HepG2 (cell line): ENCODE results near the gene FAM3D. TPM values are rescaled to one million over a fixed set of nuclear protein-coding genes. Genes with fewer than 3 reads are reported as not detected.

Experiments
- ATAC-seq: fragments of 200-7000 bp; cut with Tn5 transposase; 3 replicates; pipeline ENCODE4 v1.9.1; 2020; ENCODE audit warnings: mild to moderate bottlenecking, moderate library complexity
- BruUV-seq: library from RNA; stranded (reverse); fragments of 400-500 nt; replicated peaks from 2 replicates; lab custom pipeline; 2021; lab: Mats Ljungman, UMichigan
- CTCF ChIA-PET: fragments of 300-600 bp; formaldehyde crosslinking; extraction: SDS; loops from one replicate; lab custom pipeline; 2021; ENCODE audit warnings: low total read pairs, inconsistent platforms, low intra/inter-chr PET ratio; lab: Yijun Ruan, JAX
- POLR2A ChIA-PET: fragments of 350-600 bp; sonication (Branson Sonifier 250); formaldehyde crosslinking; loops from one replicate; lab custom pipeline; 2020; ENCODE audit warnings: antibody characterized with exemption, inconsistent platforms; lab: Yijun Ruan, JAX
- DNase-seq: peaks from one replicate; pipeline ENCODE4 v3.0.0-alpha.2; 2015; ENCODE audit warnings: low spot score
- FAIRE-seq: peaks from 3 replicates; lab custom pipeline; 2011; peaks lifted over from hg19 to GRCh38; lab: Jason Lieb, UNC
- H2AFZ ChIP-seq: one replicate; pipeline ENCODE4 v1.6.1; 2011; ENCODE audit warnings: low read length, inconsistent platforms
- H3K27ac ChIP-seq: fragments of 300-600 bp; 3 replicates; pipeline ENCODE4 v1.8.0; 2011; ENCODE audit warnings: mixed run types, mild to moderate bottlenecking, mixed read lengths, low read length, inconsistent platforms; ENCODE audit not compliant: insufficient read depth; ENCODE audit errors: extremely low read length
- H3K27me3 ChIP-seq, 2 experiments: fragments of 200-600 bp in 1 of 2; 2 replicates in 1 of 2; 3 replicates in 1 of 2; pipeline versions ENCODE4 v1.6.0 to v1.8.0; 2011; ENCODE audit warnings: low read length in 2 of 2, mild to moderate bottlenecking in 2 of 2, moderate library complexity in 2 of 2, inconsistent platforms in 1 of 2; ENCODE audit not compliant: insufficient read depth in 2 of 2, control insufficient read depth in 1 of 2
- H3K36me3 ChIP-seq, 2 experiments: fragments of 200-600 bp in 1 of 2; replicated peaks in 1 of 2; 2 replicates in 1 of 2; 3 replicates in 1 of 2; pipeline versions ENCODE4 v1.5.1 to v1.8.0; 2011; ENCODE audit warnings: low read length in 2 of 2, inconsistent platforms in 1 of 2; ENCODE audit not compliant: insufficient read depth in 2 of 2, control insufficient read depth in 1 of 2
- H3K4me1 ChIP-seq: 2 replicates; pipeline ENCODE4 v1.5.1; 2012; ENCODE audit warnings: low read length, inconsistent platforms; ENCODE audit not compliant: insufficient read depth
- H3K4me2 ChIP-seq: 2 replicates; pipeline ENCODE4 v1.6.0; 2011; ENCODE audit warnings: low read depth, low read length, inconsistent platforms
- H3K4me3 ChIP-seq, 3 experiments: fragments of 200-600 bp in 1 of 3; sonication (generic), shearing (Covaris generic) in 1 of 3; replicated peaks in 1 of 3; 2 replicates each; pipeline ENCODE4 v1.5.1; 2011 to 2016; ENCODE audit warnings: low read length in 3 of 3, inconsistent platforms in 2 of 3, low read depth in 2 of 3, mild to moderate bottlenecking in 2 of 3, control low read depth in 1 of 3, mixed read lengths in 1 of 3; ENCODE audit not compliant: insufficient read depth in 1 of 3
- H3K79me2 ChIP-seq: one replicate; pipeline ENCODE4 v1.6.1; 2011; ENCODE audit warnings: low read length, inconsistent platforms; ENCODE audit not compliant: insufficient read depth
- H3K9ac ChIP-seq: 2 replicates; pipeline ENCODE4 v1.6.0; 2011; ENCODE audit warnings: mild to moderate bottlenecking, low read depth, low read length, inconsistent platforms; ENCODE audit not compliant: insufficient read depth
- H3K9me3 ChIP-seq: 2 replicates; pipeline ENCODE4 v1.5.1; 2012; ENCODE audit warnings: mild to moderate bottlenecking, low read length
- H4K20me1 ChIP-seq: 2 replicates; pipeline ENCODE4 v1.6.0; 2011; ENCODE audit warnings: inconsistent platforms, mild to moderate bottlenecking, low read length, moderate library complexity; ENCODE audit not compliant: insufficient read depth
- BRD4 ChIP-seq: sonication (generic); formaldehyde crosslinking; IDR thresholded peaks from 2 replicates; pipeline ENCODE4 v1.4.0; 2020; ENCODE audit warnings: missing genetic modification reagents
- CEBPB ChIP-seq: IDR thresholded peaks from 2 replicates; pipeline ENCODE4 v1.6.1; 2011; ENCODE audit warnings: low read depth, low read length, improper control_type of control experiment, borderline replicate concordance
- GATAD1 ChIP-seq: IDR thresholded peaks from 2 replicates; pipeline ENCODE4 v1.6.1; 2016; ENCODE audit warnings: missing genetic modification reagents, missing compliant biosample characterization
- GLI4 ChIP-seq: sonication (generic); formaldehyde crosslinking; IDR thresholded peaks from 2 replicates; pipeline ENCODE4 v1.5.1; 2020; ENCODE audit warnings: missing genetic modification reagents, mild to moderate bottlenecking, moderate library complexity, borderline replicate concordance
- HMG20A ChIP-seq: IDR thresholded peaks from 2 replicates; pipeline ENCODE4 v1.6.1; 2016; ENCODE audit warnings: borderline replicate concordance
- KDM5A ChIP-seq: fragments of 200-600 bp; sonication (generic); IDR thresholded peaks from 2 replicates; pipeline ENCODE4 v1.7.0; 2018; ENCODE audit warnings: antibody characterized with exemption, mild to moderate bottlenecking, low read length, borderline replicate concordance
- PHF21A ChIP-seq: sonication (generic); formaldehyde crosslinking; IDR thresholded peaks from 2 replicates; pipeline ENCODE4 v1.5.0; 2020; ENCODE audit warnings: mild to moderate bottlenecking, missing genetic modification reagents
- RXRA ChIP-seq: sonication (generic); formaldehyde crosslinking; IDR thresholded peaks from 2 replicates; pipeline ENCODE4 v1.5.1; 2020; ENCODE audit warnings: missing genetic modification reagents
- ZNF737 ChIP-seq: sonication (generic); formaldehyde crosslinking; IDR thresholded peaks from 2 replicates; pipeline ENCODE4 v1.5.0; 2020; ENCODE audit warnings: missing genetic modification reagents, mild to moderate bottlenecking, borderline replicate concordance
- WGBS: methylation state at CpG from one replicate; pipeline ENCODE4 v1.1.6; 2017; ENCODE audit warnings: low lambda C conversion rate; 5-methylcytosine and 5-hydroxymethylcytosine counted together
- in situ Hi-C: cut with HindIII; loops from 2 replicates; pipeline ENCODE4 v1.10.0; 2017; ENCODE audit warnings: low pct_unique_long_range_greater_than_20kb; ENCODE audit not compliant: extremely low pct_ligation_motif_present
- intact Hi-C: fragments of 100-400 bp; cut with micrococcal nuclease; formaldehyde crosslinking; loops from one replicate; pipeline ENCODE4 v1.10.0; 2022; ENCODE audit not compliant: unreplicated experiment
- polyA plus RNA-seq, 8 experiments: library from polyadenylated mRNA; depleted of rRNA in 3 of 8; stranded (reverse) in 7 of 8; unstranded in 1 of 8; fragments of >200 nt; fragmentation: Illumina TruSeq in 4 of 8; extraction: Trizol in 4 of 8; gene quantifications; 2 replicates each; pipeline versions ENCODE4 v1.2.1 to v1.2.3, GENCODE V29; 2011 to 2016; ENCODE audit warnings: low read depth in 4 of 8, missing spikeins in 1 of 8, mixed read lengths in 1 of 8; ENCODE audit not compliant: insufficient read depth in 1 of 8
- total RNA-seq, 5 experiments: library from RNA; depleted of rRNA; stranded (reverse); fragments of >200 nt; fragmentation: Illumina TruSeq; extraction: Trizol; gene quantifications; 2 replicates each; pipeline ENCODE4 v1.2.3, GENCODE V29; 2016; ENCODE audit warnings: low read depth in 1 of 5
- TF ChIP-seq, protein P1 (sequence below): sonication (generic); formaldehyde crosslinking; IDR thresholded peaks from 2 replicates; pipeline ENCODE4 v1.4.0; 2020; ENCODE audit warnings: mild to moderate bottlenecking, low read depth, missing genetic modification reagents
- TF ChIP-seq, protein P2 (sequence below): fragments of 450-650 bp; IDR thresholded peaks from 2 replicates; pipeline ENCODE4 v1.6.1; 2017; ENCODE audit warnings: mild to moderate bottlenecking
- TF ChIP-seq, protein P3 (sequence below): sonication (generic); formaldehyde crosslinking; IDR thresholded peaks from 2 replicates; pipeline ENCODE4 v1.4.0; 2020; ENCODE audit warnings: missing genetic modification reagents

FAM3D gene
- total and polyA plus RNA-seq, 2 of the 13 experiments (the other 11 are each of a cell fraction or from before 2014, with no cell fraction given), result not detected

DNA sequence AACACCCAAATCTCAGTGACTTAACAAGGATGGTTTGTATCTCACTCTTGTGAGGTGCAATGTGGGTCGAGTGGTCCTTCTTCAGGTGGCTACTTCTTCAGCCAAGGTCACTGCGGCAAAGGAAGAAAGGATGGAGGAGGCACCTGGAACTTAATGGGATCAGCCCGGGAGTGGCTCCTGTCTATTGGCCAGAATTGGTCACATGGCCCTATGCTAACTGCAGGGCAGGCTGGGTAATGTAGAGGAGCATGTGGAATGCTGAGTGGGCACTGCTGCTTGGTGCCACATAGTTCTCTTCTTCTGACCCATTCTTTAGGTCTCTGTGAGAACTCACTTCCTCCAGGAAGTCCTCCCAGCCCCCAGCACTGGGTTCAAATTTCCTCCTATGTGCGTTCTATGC lies 20.3 kb upstream of the FAM3D start:
- 30% methylated on average over 4 of the region's 4 CpGs for WGBS
- no peaks in the 10 kb centered on the region for H3K79me2 ChIP-seq
- H3K4me1 ChIP-seq, result no peaks in the 10 kb centered on the region
- ATAC-seq, result no peak
- POLR2A ChIA-PET, result no interaction called here
- H3K27me3 ChIP-seq, result no peaks in the 10 kb centered on the region
- no peak overlapping the region for H3K4me3 ChIP-seq
- no peak overlapping the region for H3K9ac ChIP-seq
- no peak for FAIRE-seq
- TF ChIP-seq RXRA (CRISPR knock-in tag) (no peak), GLI4 (CRISPR knock-in tag) (no peak), ZNF737 (no peak), CEBPB (no peak), HMG20A (no peak), BRD4 (CRISPR knock-in tag) (no peak), KDM5A (no peak), GATAD1 (no peak), PHF21A (CRISPR knock-in tag) (no peak)
- TF ChIP-seq, protein P1, sequence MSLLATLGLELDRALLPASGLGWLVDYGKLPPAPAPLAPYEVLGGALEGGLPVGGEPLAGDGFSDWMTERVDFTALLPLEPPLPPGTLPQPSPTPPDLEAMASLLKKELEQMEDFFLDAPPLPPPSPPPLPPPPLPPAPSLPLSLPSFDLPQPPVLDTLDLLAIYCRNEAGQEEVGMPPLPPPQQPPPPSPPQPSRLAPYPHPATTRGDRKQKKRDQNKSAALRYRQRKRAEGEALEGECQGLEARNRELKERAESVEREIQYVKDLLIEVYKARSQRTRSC (CRISPR knock-in tag), result no peak
- TF ChIP-seq, protein P2, sequence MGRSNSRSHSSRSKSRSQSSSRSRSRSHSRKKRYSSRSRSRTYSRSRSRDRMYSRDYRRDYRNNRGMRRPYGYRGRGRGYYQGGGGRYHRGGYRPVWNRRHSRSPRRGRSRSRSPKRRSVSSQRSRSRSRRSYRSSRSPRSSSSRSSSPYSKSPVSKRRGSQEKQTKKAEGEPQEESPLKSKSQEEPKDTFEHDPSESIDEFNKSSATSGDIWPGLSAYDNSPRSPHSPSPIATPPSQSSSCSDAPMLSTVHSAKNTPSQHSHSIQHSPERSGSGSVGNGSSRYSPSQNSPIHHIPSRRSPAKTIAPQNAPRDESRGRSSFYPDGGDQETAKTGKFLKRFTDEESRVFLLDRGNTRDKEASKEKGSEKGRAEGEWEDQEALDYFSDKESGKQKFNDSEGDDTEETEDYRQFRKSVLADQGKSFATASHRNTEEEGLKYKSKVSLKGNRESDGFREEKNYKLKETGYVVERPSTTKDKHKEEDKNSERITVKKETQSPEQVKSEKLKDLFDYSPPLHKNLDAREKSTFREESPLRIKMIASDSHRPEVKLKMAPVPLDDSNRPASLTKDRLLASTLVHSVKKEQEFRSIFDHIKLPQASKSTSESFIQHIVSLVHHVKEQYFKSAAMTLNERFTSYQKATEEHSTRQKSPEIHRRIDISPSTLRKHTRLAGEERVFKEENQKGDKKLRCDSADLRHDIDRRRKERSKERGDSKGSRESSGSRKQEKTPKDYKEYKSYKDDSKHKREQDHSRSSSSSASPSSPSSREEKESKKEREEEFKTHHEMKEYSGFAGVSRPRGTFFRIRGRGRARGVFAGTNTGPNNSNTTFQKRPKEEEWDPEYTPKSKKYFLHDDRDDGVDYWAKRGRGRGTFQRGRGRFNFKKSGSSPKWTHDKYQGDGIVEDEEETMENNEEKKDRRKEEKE, result no peak
- TF ChIP-seq, protein P3, sequence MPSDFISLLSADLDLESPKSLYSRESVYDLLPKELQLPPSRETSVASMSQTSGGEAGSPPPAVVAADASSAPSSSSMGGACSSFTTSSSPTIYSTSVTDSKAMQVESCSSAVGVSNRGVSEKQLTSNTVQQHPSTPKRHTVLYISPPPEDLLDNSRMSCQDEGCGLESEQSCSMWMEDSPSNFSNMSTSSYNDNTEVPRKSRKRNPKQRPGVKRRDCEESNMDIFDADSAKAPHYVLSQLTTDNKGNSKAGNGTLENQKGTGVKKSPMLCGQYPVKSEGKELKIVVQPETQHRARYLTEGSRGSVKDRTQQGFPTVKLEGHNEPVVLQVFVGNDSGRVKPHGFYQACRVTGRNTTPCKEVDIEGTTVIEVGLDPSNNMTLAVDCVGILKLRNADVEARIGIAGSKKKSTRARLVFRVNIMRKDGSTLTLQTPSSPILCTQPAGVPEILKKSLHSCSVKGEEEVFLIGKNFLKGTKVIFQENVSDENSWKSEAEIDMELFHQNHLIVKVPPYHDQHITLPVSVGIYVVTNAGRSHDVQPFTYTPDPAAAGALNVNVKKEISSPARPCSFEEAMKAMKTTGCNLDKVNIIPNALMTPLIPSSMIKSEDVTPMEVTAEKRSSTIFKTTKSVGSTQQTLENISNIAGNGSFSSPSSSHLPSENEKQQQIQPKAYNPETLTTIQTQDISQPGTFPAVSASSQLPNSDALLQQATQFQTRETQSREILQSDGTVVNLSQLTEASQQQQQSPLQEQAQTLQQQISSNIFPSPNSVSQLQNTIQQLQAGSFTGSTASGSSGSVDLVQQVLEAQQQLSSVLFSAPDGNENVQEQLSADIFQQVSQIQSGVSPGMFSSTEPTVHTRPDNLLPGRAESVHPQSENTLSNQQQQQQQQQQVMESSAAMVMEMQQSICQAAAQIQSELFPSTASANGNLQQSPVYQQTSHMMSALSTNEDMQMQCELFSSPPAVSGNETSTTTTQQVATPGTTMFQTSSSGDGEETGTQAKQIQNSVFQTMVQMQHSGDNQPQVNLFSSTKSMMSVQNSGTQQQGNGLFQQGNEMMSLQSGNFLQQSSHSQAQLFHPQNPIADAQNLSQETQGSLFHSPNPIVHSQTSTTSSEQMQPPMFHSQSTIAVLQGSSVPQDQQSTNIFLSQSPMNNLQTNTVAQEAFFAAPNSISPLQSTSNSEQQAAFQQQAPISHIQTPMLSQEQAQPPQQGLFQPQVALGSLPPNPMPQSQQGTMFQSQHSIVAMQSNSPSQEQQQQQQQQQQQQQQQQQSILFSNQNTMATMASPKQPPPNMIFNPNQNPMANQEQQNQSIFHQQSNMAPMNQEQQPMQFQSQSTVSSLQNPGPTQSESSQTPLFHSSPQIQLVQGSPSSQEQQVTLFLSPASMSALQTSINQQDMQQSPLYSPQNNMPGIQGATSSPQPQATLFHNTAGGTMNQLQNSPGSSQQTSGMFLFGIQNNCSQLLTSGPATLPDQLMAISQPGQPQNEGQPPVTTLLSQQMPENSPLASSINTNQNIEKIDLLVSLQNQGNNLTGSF, result no peak
- no peak overlapping the region for H2AFZ ChIP-seq
- DNase-seq, result no peak
- CTCF ChIA-PET, result no interaction called here
- intact Hi-C loops (no loop called here), in situ Hi-C loops (no loop called here)
- H4K20me1 ChIP-seq, result no peaks in the 10 kb centered on the region
- peaks cover 28% of the 10 kb centered on the region for H3K9me3 ChIP-seq
- no peak overlapping the region for H3K4me2 ChIP-seq
- no peak overlapping the region for H3K27ac ChIP-seq
- H3K36me3 ChIP-seq, result no peaks in the 10 kb centered on the region
- BruUV-seq, result no TSS peak
